GM19438 (cell line): ENCODE results near the gene PROX2.

Experiments used
- ATAC-seq: cut with Tn5 transposase; IDR thresholded peaks from one replicate; pipeline ENCODE4 v1.9.1; 2021; ENCODE audit warnings: low read depth; ENCODE audit not compliant: unreplicated experiment

Gene PROX2

DNA sequence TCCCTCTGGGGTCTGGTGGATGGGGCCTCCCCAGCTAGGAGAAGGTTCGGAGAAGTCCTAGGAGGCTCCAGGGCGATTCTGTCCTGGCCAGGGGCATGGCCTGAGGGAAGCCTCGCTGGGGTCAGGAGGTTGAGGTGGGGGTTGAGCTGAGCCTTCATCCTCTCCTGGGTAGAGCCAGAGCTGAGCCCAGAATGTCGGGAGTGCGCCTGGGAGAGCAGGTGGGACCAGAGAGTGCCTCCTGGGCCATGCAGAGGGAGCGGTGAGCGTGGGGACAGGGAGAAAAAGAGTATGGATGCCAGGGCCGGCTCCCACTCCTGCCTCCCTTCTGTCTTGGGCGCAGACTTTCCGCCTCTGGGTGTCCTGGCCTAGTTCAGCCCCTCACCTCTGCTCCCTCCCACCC, 34.0 kb upstream of the PROX2 start:
- ATAC-seq = no peak

DNA sequence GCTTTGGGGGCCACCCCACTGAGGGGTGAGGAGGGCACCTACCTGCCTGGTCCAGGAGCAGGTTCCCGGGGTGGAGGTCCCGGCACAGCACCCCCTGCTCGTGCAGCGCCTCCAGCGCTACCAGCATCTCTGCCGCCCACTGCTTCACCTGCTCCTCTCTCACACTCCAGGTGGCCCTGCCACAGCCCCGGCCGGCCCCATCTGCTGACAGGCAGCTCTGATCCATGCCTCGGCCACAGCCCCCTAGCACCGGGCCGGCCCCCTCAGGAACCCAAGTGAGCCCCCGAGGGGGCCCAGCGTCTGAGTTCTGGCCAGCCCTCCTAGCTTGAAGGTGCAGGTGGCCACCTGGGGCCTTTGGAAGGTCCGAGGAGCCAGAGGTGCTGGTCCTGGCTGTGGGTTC, 33.6 kb upstream of the PROX2 start:
- no peak for ATAC-seq

- no peak for ATAC-seq
Measured at GRCh38 chr14:74908861-74909341, 33.0 kb upstream of the PROX2 start.

DNA sequence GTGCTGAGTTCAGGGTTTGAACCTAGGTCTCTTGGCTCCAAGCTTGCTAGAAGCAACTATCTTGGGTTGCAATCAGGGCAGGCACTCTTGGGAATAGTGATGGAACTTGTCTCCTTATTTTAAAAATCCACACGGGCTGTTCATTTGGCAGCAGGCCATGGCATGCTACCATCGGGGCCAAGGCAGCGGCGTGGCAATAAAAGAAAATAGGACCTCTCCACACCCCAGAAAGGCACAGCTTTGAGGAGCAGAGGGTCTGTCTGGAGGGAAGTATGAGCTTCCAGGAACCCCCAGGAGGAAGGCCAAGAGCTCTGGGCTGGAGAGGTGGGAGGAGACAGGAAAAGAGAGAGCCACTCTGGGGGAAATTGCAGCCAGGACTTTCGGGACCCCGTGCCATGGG, 31.8 kb upstream of the PROX2 start:
- no peak for ATAC-seq

- ATAC-seq = no peak
Measured at GRCh38 chr14:74906925-74907521, 31.1 kb upstream of the PROX2 start.

DNA sequence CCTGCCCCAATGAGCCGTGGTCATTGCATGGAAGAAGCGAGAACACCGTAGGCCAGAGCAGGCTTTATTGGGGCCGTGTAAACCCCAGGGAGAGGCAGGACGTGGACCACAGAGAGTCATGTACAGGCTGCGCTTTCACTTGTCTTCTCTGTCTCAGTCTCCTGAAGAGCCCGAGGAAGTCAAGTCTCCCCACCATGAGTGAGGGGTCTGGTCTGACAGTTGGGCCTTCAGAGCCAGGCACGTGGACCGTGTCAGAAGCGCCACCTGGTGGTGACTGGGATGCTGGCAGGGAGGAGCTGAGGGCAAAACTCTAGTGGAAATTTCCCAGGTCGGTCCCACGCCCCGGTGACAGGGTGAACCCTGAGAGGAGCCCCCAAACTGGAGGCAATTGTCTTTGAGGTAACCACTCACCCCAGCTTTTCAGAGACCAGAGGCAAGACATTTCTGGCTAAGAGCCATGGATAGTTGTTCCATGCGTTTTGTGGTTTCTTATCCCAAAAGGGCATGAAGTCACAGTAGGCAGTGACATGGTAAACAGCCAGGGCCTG, 29.7 kb upstream of the PROX2 start:
- ATAC-seq = no peak

- no peak for ATAC-seq
Measured at GRCh38 chr14:74904635-74905503, 28.9 kb upstream of the PROX2 start.

GRCh38 chr14:74902941-74903705, 27.2 kb upstream of the PROX2 start:
- ATAC-seq = no peak

- ATAC-seq = no peak
Measured at GRCh38 chr14:74898694-74899093, 22.7 kb upstream of the PROX2 start.

DNA sequence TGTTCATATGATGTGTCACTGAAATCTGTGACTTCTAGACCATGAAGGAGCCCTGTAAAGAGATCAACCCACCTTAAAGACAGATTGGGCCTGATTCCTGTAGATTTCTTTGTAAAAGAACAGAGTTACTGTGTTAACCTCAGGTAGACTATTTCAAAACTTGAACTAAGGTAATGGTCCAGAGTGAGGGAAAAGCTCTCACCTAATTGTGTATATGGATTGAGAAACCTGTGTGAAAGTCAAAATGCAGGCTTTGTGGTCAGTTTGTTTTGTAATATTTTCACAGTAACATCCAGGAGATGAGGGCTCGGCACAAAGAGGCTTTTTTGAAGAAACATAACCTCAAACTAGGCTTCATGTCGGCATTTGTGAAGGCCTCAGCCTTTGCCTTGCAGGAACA, 22.1 kb upstream of the PROX2 start:
- no peak for ATAC-seq

GRCh38 chr14:74897642-74898041, 21.7 kb upstream of the PROX2 start:
- ATAC-seq = no peak

- no peak for ATAC-seq
Measured at GRCh38 chr14:74896400-74896799, 20.5 kb upstream of the PROX2 start.

- peak; percentile 68 for ATAC-seq
Measured at GRCh38 chr14:74893614-74894091, 17.7 kb upstream of the PROX2 start.

DNA sequence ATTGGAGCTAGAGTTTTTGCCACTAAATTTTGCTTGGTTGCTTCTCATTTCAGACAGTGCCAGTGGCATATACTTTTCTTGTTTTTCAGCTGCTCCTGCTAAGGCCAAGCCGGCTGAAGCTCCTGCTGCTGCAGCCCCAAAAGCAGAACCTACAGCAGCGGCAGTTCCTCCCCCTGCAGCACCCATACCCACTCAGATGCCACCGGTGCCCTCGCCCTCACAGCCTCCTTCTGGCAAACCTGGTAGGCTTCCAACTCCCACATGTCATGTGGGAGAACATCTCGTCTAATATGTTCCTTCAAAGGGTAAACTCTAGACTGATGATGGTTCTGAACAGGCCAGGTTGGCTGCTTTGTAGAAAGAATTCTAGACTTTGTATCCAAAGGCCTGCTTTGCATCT, 16.8 kb upstream of the PROX2 start:
- ATAC-seq = no peak

DNA sequence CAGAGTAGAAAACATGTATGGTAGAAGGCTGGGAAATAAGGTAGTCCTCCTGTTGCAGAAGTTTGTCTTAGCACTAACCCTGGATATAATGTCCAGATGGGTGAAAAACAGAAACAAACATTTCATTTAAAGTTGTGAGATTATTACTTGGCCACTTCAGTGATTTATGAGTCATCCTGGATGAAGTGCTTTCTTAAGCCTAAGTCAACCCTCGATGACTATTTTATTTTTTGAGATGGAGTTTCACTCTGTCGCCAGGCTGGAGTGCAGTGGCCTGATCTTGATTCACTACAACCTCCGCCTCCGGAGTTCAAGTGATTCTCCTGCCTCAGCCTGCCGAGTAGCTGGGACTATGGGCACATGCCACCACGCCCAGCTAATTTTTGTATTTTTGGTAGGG, 15.9 kb upstream of the PROX2 start:
- ATAC-seq = no peak

DNA sequence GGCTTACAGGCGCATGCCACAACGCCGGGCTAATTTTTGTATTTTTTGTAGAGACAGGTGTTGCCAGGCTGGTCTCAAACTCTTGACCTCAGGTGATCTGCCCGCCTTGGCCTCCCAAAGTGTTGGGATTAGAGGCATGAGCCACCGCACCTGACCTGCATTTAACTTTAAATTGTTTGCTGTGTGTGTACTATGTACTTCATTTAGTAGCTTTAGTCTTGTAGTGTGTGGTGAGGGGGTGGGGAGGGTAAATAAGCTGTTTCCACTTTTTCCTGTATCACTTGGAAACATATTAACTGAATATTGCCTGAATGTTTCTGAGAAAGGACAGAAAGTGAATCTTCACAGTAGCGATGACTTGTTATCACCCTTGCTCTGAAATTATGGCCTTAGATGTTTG, 14.3 kb upstream of the PROX2 start:
- no peak for ATAC-seq

DNA sequence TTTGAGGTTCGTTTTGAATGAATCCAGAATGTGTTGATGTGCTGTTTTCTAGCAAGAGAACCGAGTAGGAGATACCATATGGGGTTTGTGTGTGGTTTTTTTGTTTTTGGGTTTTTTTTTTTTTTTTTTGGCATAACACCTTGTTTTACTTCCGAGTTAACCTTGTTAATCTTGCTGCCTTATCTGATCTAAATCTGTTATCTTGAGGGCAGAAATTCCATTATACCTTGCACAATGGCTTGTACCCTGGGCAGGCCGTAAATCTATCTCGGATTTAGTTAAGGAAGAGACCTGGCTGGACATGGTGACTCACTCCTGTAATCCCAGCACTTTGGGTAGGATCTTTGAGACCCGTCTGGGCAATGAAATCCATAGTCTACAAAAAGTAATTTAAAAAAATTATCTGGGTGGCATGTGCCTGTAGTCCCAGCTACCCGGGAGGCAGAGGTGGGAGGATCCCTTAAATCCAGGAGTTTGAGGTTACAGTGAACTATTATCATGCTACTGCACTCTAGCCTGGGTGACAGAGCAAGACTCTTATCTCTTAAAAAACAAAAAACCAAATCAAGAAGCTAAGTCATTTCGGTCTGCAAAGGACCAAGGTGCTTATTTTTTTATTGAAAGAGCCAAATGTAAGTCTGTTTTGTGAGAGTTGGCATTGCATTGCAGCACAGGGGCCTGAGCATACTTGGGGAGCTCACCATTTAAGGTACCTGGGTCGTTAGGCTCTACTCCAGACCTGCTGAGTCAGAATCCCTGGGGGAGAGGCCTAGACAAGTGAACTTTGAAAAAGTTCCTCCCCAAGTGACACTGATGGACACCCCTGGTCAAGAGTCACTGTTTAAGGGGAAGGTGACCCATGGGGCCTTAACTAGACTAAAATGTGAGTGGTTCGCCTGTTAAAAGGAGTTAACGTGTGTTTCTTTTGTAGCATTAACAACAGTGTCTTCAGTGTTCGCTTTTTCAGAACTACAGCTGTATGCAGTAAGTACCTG, 12.5 kb upstream of the PROX2 start:
- no peak for ATAC-seq

GRCh38 chr14:74886001-74886400, 10.1 kb upstream of the PROX2 start:
- ATAC-seq = no peak

DNA sequence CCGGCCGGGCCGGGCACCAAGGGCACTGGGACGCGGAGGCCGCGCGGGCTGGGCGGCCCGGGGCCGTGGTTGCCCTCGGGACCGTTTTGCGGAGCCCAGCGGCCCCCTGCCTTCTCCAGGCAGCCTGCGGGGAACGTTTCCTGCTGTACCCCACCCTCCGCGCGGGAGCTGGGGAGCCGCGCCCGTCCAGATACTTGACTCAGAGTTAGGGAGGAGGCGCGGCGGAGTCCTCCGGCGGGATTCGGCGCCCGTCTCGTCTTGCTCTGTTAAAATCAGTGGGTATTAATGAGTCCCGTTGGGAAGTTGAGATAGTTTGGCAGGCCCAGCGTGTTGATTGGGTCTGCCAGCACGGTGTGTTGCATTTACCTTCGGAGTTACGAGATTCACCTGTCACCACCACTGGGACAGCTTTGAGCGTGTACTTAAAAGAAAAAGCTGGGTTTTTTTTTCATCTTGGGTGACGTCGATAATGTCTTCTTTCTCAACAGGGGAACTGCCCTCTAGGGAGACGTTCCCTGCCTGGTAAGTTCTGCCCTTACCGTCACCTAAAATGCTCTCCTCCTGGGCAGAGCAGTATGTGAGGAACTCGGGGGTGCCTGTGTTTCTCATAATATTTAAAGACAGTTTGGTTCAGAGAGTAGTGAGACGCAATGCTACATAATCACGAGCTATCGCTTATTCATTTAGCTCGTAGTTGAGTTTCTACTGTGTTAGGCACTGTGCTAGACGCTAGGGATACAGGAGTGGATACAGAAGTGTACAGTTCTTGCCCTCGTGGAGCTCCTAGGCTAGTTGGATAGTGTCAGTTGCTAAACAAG, 6.4 kb upstream of the PROX2 start:
- peak; percentile 43 for ATAC-seq
